Transverse colon (tissue), 3 donors: Measurements from ENCODE around the gene MICU2.

Experiments
- CTCF ChIP-seq, 5 experiments: fragments of 200-600 bp in 3 of 5; fragments of 450-650 bp in 2 of 5; sonication (generic) in 3 of 5; IDR thresholded peaks; 1 replicate in 2 of 5; 2 replicates in 3 of 5; pipeline ENCODE4 v1.5.1; 2016 to 2017; ENCODE audit warnings: antibody characterized with exemption in 5 of 5, inconsistent platforms in 3 of 5, mild to moderate bottlenecking in 2 of 5, moderate library complexity in 1 of 5
- EP300 ChIP-seq: sonication (generic); formaldehyde crosslinking; IDR thresholded peaks from one replicate; pipeline ENCODE4 v1.6.1; 2017; ENCODE audit warnings: antibody characterized with exemption, low read depth

GRCh38 chr13:21557995-21558394 lies 46.0 kb downstream of the MICU2 start:
- TF ChIP-seq CTCF (IDR thresholded peaks at IDR 0.05), result peak in 1 of 5 experiments; percentile 8
- no peak for TF ChIP-seq EP300
